GM19395 (cell line): ENCODE measurements around the gene ZNF81.
"Not testable (repeated sequence)": the region's sequence is repeated elsewhere in the genome, so short reads cannot be mapped to it uniquely, and the experiment has no call there.

Experiments used
- ATAC-seq: cut with Tn5 transposase; IDR thresholded peaks from one replicate; pipeline ENCODE4 v1.9.1; 2021; ENCODE audit warnings: mild to moderate bottlenecking, moderate library complexity; ENCODE audit not compliant: unreplicated experiment

ZNF81 gene

GRCh38 chrX:47843363-47843762, 6.7 kb downstream of the ZNF81 start:
- no peak for ATAC-seq

GRCh38 chrX:47844117-47844516, 7.4 kb downstream of the ZNF81 start:
- ATAC-seq, result no peak

- ATAC-seq, result no peak
Observed at GRCh38 chrX:47846040-47846439, 9.3 kb downstream of the ZNF81 start.

- ATAC-seq, result no peak
Observed at GRCh38 chrX:47849778-47850177, 13.1 kb downstream of the ZNF81 start.

- not testable (repeated sequence) for ATAC-seq
Observed at GRCh38 chrX:47850389-47850788, 13.7 kb downstream of the ZNF81 start.

- ATAC-seq, result no peak
Observed at GRCh38 chrX:47850901-47851300, 14.2 kb downstream of the ZNF81 start.

GRCh38 chrX:47854474-47854873, 17.8 kb downstream of the ZNF81 start:
- ATAC-seq, result no peak

GRCh38 chrX:47859686-47860085, 23.0 kb downstream of the ZNF81 start:
- ATAC-seq, result no peak

- no peak for ATAC-seq
Observed at GRCh38 chrX:47862680-47863079, 26.0 kb downstream of the ZNF81 start.

GRCh38 chrX:47863187-47863586, 26.5 kb downstream of the ZNF81 start:
- no peak for ATAC-seq

- no peak for ATAC-seq
Observed at GRCh38 chrX:47864300-47864699, 27.6 kb downstream of the ZNF81 start.

- ATAC-seq, result no peak
Observed at GRCh38 chrX:47864785-47865184, 28.1 kb downstream of the ZNF81 start.

- ATAC-seq, result no peak
Observed at GRCh38 chrX:47873123-47873522, 36.4 kb downstream of the ZNF81 start.

- peak; percentile 72 for ATAC-seq
Observed at GRCh38 chrX:47877327-47877726, 40.6 kb downstream of the ZNF81 start.

GRCh38 chrX:47878198-47878597, 41.5 kb downstream of the ZNF81 start:
- no peak for ATAC-seq

GRCh38 chrX:47879463-47879862, 42.8 kb downstream of the ZNF81 start:
- ATAC-seq, result no peak

- no peak for ATAC-seq
Observed at GRCh38 chrX:47880927-47881326, 44.2 kb downstream of the ZNF81 start.

- ATAC-seq, result no peak
Observed at GRCh38 chrX:47885501-47885900, 48.8 kb downstream of the ZNF81 start.

- no peak for ATAC-seq
Observed at GRCh38 chrX:47898024-47898423, 61.3 kb downstream of the ZNF81 start.

GRCh38 chrX:47900833-47901232, 64.1 kb downstream of the ZNF81 start:
- ATAC-seq, result no peak

GRCh38 chrX:47902161-47902560, 65.5 kb downstream of the ZNF81 start:
- ATAC-seq, result no peak

- ATAC-seq, result no peak
Observed at GRCh38 chrX:47915886-47916493, 79.3 kb downstream of the ZNF81 start.

GRCh38 chrX:47918274-47918673, 81.6 kb downstream of the ZNF81 start:
- no peak for ATAC-seq
